ENCODE results near the gene ACP4.
"Not testable (repeated sequence)": the region's sequence is repeated elsewhere in the genome, so short reads cannot be mapped to it uniquely, and the experiment has no call there.

The ACP4 gene

DNA sequence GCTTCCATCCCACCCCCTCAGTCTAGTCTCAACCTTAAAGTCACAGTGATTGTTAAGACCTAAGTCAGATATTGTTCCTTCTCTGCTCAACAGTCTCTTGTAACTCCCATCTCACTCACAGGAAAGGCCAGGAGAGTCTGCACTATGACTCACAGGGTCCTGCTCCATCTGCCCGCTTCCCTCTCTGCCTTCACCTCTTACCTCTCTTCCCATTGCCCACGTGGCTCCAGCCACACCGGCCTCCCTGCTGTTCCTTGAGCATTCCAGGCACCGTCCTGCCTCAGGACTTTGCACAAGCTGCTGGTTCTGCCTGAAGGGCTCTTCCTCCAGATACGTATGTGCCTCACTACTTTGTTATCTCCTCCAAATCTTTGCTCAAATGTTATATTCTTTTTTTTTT, 23.0 kb upstream of the ACP4 start:
- H3K4me3 ChIP-seq (ENCODE audit: low read length in 2 of 2); H4K8ac ChIP-seq (ENCODE audit: low read depth, low read length); H3K23ac ChIP-seq (ENCODE audit: low read depth, low read length, poor library complexity); H3K27me3 ChIP-seq (ENCODE audit: control insufficient read depth in 3 of 3, insufficient read depth in 3 of 3, low read depth in 1 of 3, low read length in 3 of 3); H2BK120ac ChIP-seq (ENCODE audit: low read depth, low read length); H2BK12ac ChIP-seq (ENCODE audit: low read length); H3K36me3 ChIP-seq (replicated peaks in 1 of 2; ENCODE audit: control insufficient read depth in 2 of 2, insufficient read depth in 2 of 2, low read length in 2 of 2); H3K4ac ChIP-seq (ENCODE audit: low read length); H3K27ac ChIP-seq (replicated peaks; ENCODE audit: low read length); H3K4me2 ChIP-seq (ENCODE audit: insufficient read depth, low read length, poor library complexity, severe bottlenecking); H3K4me1 ChIP-seq (ENCODE audit: control insufficient read depth in 2 of 2, insufficient read depth in 1 of 2, low read depth in 1 of 2, low read length in 2 of 2); H4K91ac ChIP-seq (ENCODE audit: low read depth, low read length, poor library complexity); DNase-seq (ENCODE audit: low spot score); H2BK5ac ChIP-seq (ENCODE audit: low read length); H2AFZ ChIP-seq (ENCODE audit: low read length); H3K14ac ChIP-seq (ENCODE audit: low read length); H3K9ac ChIP-seq (ENCODE audit: low read depth, low read length, poor library complexity); H3K79me1 ChIP-seq (ENCODE audit: low read depth, low read length); H3K9me3 ChIP-seq (replicated peaks in 1 of 2; ENCODE audit: control insufficient read depth in 2 of 2, insufficient read depth in 1 of 2, low read depth in 1 of 2, low read length in 2 of 2); H2BK15ac ChIP-seq (ENCODE audit: low read length); H3K18ac ChIP-seq (ENCODE audit: low read length); H2AK5ac ChIP-seq (ENCODE audit: low read depth, low read length): not testable (repeated sequence)
- WGBS, 2 donors (ENCODE audit: extremely low coverage in 2 of 2, insufficient read length in 2 of 2, insufficient replicate concordance in 1 of 2), result no CpG with 5 or more reads among the region's 5 CpGs

- Histone ChIP-seq H3K79me1 (ENCODE audit: low read depth, low read length) (no peaks in the 10 kb centered on the region), H3K4me2 (ENCODE audit: insufficient read depth, low read length, poor library complexity, severe bottlenecking) (no peak overlapping the region), H3K4ac (ENCODE audit: low read length) (no peak overlapping the region), H3K14ac (ENCODE audit: low read length) (no peak overlapping the region), H3K4me1 (ENCODE audit: control insufficient read depth in 2 of 2, insufficient read depth in 1 of 2, low read depth in 1 of 2, low read length in 2 of 2) (no peaks in the 10 kb centered on the region), H2AK5ac (ENCODE audit: low read depth, low read length) (no peak overlapping the region), H3K23ac (ENCODE audit: low read depth, low read length, poor library complexity) (no peak overlapping the region), H2BK120ac (ENCODE audit: low read depth, low read length) (no peak overlapping the region), H3K27me3 (ENCODE audit: control insufficient read depth in 3 of 3, insufficient read depth in 3 of 3, low read depth in 1 of 3, low read length in 3 of 3) (peaks cover 0 to 3% (median 0%) of the 10 kb centered on the region in 3 experiments), H2BK5ac (ENCODE audit: low read length) (no peak overlapping the region), H3K4me3 (ENCODE audit: low read length in 2 of 2) (no peak overlapping the region), H3K18ac (ENCODE audit: low read length) (no peak overlapping the region), H3K27ac (replicated peaks; ENCODE audit: low read length) (no peak overlapping the region), H4K91ac (ENCODE audit: low read depth, low read length, poor library complexity) (no peak overlapping the region), H3K9me3 (replicated peaks in 1 of 2; ENCODE audit: control insufficient read depth in 2 of 2, insufficient read depth in 1 of 2, low read depth in 1 of 2, low read length in 2 of 2) (no peaks in the 10 kb centered on the region), H2BK12ac (ENCODE audit: low read length) (no peak overlapping the region), H2AFZ (ENCODE audit: low read length) (no peak overlapping the region), H4K8ac (ENCODE audit: low read depth, low read length) (no peak overlapping the region), H3K36me3 (replicated peaks in 1 of 2; ENCODE audit: control insufficient read depth in 2 of 2, insufficient read depth in 2 of 2, low read length in 2 of 2) (no peaks in the 10 kb centered on the region), H2BK15ac (ENCODE audit: low read length) (no peak overlapping the region), H3K9ac (ENCODE audit: low read depth, low read length, poor library complexity) (no peak overlapping the region)
- WGBS, 2 donors (ENCODE audit: extremely low coverage in 2 of 2, insufficient read length in 2 of 2, insufficient replicate concordance in 1 of 2), result no CpG with 5 or more reads among the region's 5 CpGs
- no peak for DNase-seq (ENCODE audit: low spot score)
Measured at GRCh38 chr19:50768277-50768676, 21.9 kb upstream of the ACP4 start.

- not testable (repeated sequence) for H3K4me2 ChIP-seq (ENCODE audit: insufficient read depth, low read length, poor library complexity, severe bottlenecking); H2BK5ac ChIP-seq (ENCODE audit: low read length); H3K4me1 ChIP-seq (ENCODE audit: control insufficient read depth in 2 of 2, insufficient read depth in 1 of 2, low read depth in 1 of 2, low read length in 2 of 2); H4K8ac ChIP-seq (ENCODE audit: low read depth, low read length); H2AFZ ChIP-seq (ENCODE audit: low read length); H2BK15ac ChIP-seq (ENCODE audit: low read length); DNase-seq (ENCODE audit: low spot score); H2BK120ac ChIP-seq (ENCODE audit: low read depth, low read length); H3K23ac ChIP-seq (ENCODE audit: low read depth, low read length, poor library complexity); H3K18ac ChIP-seq (ENCODE audit: low read length); H2AK5ac ChIP-seq (ENCODE audit: low read depth, low read length); H3K27me3 ChIP-seq (ENCODE audit: control insufficient read depth in 3 of 3, insufficient read depth in 3 of 3, low read depth in 1 of 3, low read length in 3 of 3); H3K79me1 ChIP-seq (ENCODE audit: low read depth, low read length); H3K9me3 ChIP-seq (replicated peaks in 1 of 2; ENCODE audit: control insufficient read depth in 2 of 2, insufficient read depth in 1 of 2, low read depth in 1 of 2, low read length in 2 of 2); H3K4me3 ChIP-seq (ENCODE audit: low read length in 2 of 2); H3K27ac ChIP-seq (replicated peaks; ENCODE audit: low read length); H3K9ac ChIP-seq (ENCODE audit: low read depth, low read length, poor library complexity); H3K36me3 ChIP-seq (replicated peaks in 1 of 2; ENCODE audit: control insufficient read depth in 2 of 2, insufficient read depth in 2 of 2, low read length in 2 of 2); H4K91ac ChIP-seq (ENCODE audit: low read depth, low read length, poor library complexity); H2BK12ac ChIP-seq (ENCODE audit: low read length)
- peak within 1 kb of the TSS; percentile 66 for H3K4ac ChIP-seq (ENCODE audit: low read length)
- peak within 1 kb of the TSS; percentile 38 for H3K14ac ChIP-seq (ENCODE audit: low read length)
- no CpG with 5 or more reads among the region's 2 CpGs for WGBS, 2 donors (ENCODE audit: extremely low coverage in 2 of 2, insufficient read length in 2 of 2, insufficient replicate concordance in 1 of 2)
Measured at GRCh38 chr19:50770164-50770563, 20.1 kb upstream of the ACP4 start, which contains the start of gene GPR32. Gene GPR32 (plus strand): TSS chr19:50770464. CDS start chr19:50770601, 137 bp downstream.

DNA sequence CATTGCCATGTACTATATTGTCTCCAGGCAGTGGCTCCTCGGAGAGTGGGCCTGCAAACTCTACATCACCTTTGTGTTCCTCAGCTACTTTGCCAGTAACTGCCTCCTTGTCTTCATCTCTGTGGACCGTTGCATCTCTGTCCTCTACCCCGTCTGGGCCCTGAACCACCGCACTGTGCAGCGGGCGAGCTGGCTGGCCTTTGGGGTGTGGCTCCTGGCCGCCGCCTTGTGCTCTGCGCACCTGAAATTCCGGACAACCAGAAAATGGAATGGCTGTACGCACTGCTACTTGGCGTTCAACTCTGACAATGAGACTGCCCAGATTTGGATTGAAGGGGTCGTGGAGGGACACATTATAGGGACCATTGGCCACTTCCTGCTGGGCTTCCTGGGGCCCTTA, 19.3 kb upstream of the ACP4 start:
- Histone ChIP-seq H3K27ac (replicated peaks; ENCODE audit: low read length) (no peak overlapping the region), H2BK12ac (ENCODE audit: low read length) (no peak overlapping the region), H4K91ac (ENCODE audit: low read depth, low read length, poor library complexity) (no peak overlapping the region), H3K18ac (ENCODE audit: low read length) (no peak overlapping the region), H2BK5ac (ENCODE audit: low read length) (no peak overlapping the region), H3K4ac (ENCODE audit: low read length) (peak overlapping the region; percentile 66), H3K79me1 (ENCODE audit: low read depth, low read length) (no peaks in the 10 kb centered on the region), H3K23ac (ENCODE audit: low read depth, low read length, poor library complexity) (no peak overlapping the region), H2AK5ac (ENCODE audit: low read depth, low read length) (no peak overlapping the region), H2BK120ac (ENCODE audit: low read depth, low read length) (no peak overlapping the region), H4K8ac (ENCODE audit: low read depth, low read length) (no peak overlapping the region), H3K4me1 (ENCODE audit: control insufficient read depth in 2 of 2, insufficient read depth in 1 of 2, low read depth in 1 of 2, low read length in 2 of 2) (no peaks in the 10 kb centered on the region), H3K27me3 (ENCODE audit: control insufficient read depth in 3 of 3, insufficient read depth in 3 of 3, low read depth in 1 of 3, low read length in 3 of 3) (peaks cover 0 to 3% (median 0%) of the 10 kb centered on the region in 3 experiments), H3K9me3 (replicated peaks in 1 of 2; ENCODE audit: control insufficient read depth in 2 of 2, insufficient read depth in 1 of 2, low read depth in 1 of 2, low read length in 2 of 2) (no peaks in the 10 kb centered on the region), H2BK15ac (ENCODE audit: low read length) (no peak overlapping the region), H3K9ac (ENCODE audit: low read depth, low read length, poor library complexity) (no peak overlapping the region), H3K4me2 (ENCODE audit: insufficient read depth, low read length, poor library complexity, severe bottlenecking) (no peak overlapping the region), H2AFZ (ENCODE audit: low read length) (no peak overlapping the region), H3K4me3 (ENCODE audit: low read length in 2 of 2) (no peak overlapping the region), H3K36me3 (replicated peaks in 1 of 2; ENCODE audit: control insufficient read depth in 2 of 2, insufficient read depth in 2 of 2, low read length in 2 of 2) (no peaks in the 10 kb centered on the region), H3K14ac (ENCODE audit: low read length) (peak overlapping the region; percentile 38)
- WGBS, 2 donors (ENCODE audit: extremely low coverage in 2 of 2, insufficient read length in 2 of 2, insufficient replicate concordance in 1 of 2), result no CpG with 5 or more reads among the region's 13 CpGs
- no peak for DNase-seq (ENCODE audit: low spot score)

Measured in neuronal stem cell (in vitro differentiated cells).